ENCODE measurements around the gene PCDHB15.
"Not testable (repeated sequence)": the region's sequence is repeated elsewhere in the genome, so short reads cannot be mapped to it uniquely, and the experiment has no call there.

PCDHB15 gene

GRCh38 chr5:141245250-141245717, at the start of gene PCDHB15:
TSS of gene PCDHB15 (plus strand) at chr5:141245395. CDS start at chr5:141245579, 184 bp downstream.
- Histone ChIP-seq H3K27ac (ENCODE audit: low read length) (no peak within 1 kb of the TSS), H3K4me2 (ENCODE audit: low read length) (no peak within 1 kb of the TSS), H3K9me3 (ENCODE audit: insufficient read depth, low read length) (no peaks in the 10 kb centered on the region), H4K20me1 (ENCODE audit: insufficient read depth, low read length) (no peaks in the 10 kb centered on the region), H3K79me2 (ENCODE audit: low read length) (no peaks in the 10 kb centered on the region), H3K9ac (ENCODE audit: low read length) (no peak within 1 kb of the TSS), H3K4me1 (ENCODE audit: low read length) (no peaks in the 10 kb centered on the region), H3K36me3 (replicated peaks; ENCODE audit: low read depth, low read length) (no peaks in the 10 kb centered on the region), H3K4me3 (ENCODE audit: low read length) (no peak within 1 kb of the TSS), H2AFZ (ENCODE audit: low read depth, low read length) (no peak within 1 kb of the TSS), H3K27me3 (ENCODE audit: low read depth, low read length) (no peaks in the 10 kb centered on the region)
- TF ChIP-seq CTCF (IDR thresholded peaks at IDR 0.05; ENCODE audit: low read depth, low read length), result no peak
- no peak for TF ChIP-seq EZH2phosphoT487 (IDR thresholded peaks at IDR 0.05; ENCODE audit: low read depth)

- Histone ChIP-seq H3K4me1 (ENCODE audit: low read length) (no peaks in the 10 kb centered on the region), H3K4me3 (ENCODE audit: low read length) (no peak overlapping the region), H3K4me2 (ENCODE audit: low read length) (no peak overlapping the region), H3K27me3 (ENCODE audit: low read depth, low read length) (no peaks in the 10 kb centered on the region), H3K79me2 (ENCODE audit: low read length) (no peaks in the 10 kb centered on the region), H3K9me3 (ENCODE audit: insufficient read depth, low read length) (no peaks in the 10 kb centered on the region), H3K36me3 (replicated peaks; ENCODE audit: low read depth, low read length) (no peaks in the 10 kb centered on the region), H4K20me1 (ENCODE audit: insufficient read depth, low read length) (no peaks in the 10 kb centered on the region), H2AFZ (ENCODE audit: low read depth, low read length) (no peak overlapping the region), H3K27ac (ENCODE audit: low read length) (no peak overlapping the region), H3K9ac (ENCODE audit: low read length) (no peak overlapping the region)
- TF ChIP-seq EZH2phosphoT487 (IDR thresholded peaks at IDR 0.05; ENCODE audit: low read depth), result no peak
- TF ChIP-seq CTCF (IDR thresholded peaks at IDR 0.05; ENCODE audit: low read depth, low read length), result no peak
These were observed 48.8 kb upstream of the PCDHB15 start for GRCh38 chr5:141196363-141196762.

GRCh38 chr5:141199359-141200235, 45.6 kb upstream of the PCDHB15 start, which contains the start of gene PCDHB11:
TSS of gene PCDHB11 (plus strand) at chr5:141199627. CDS start at chr5:141199775, 148 bp downstream.
- Histone ChIP-seq H3K27me3 (ENCODE audit: low read depth, low read length) (no peaks in the 10 kb centered on the region), H4K20me1 (ENCODE audit: insufficient read depth, low read length) (no peaks in the 10 kb centered on the region), H3K79me2 (ENCODE audit: low read length) (no peaks in the 10 kb centered on the region), H3K4me1 (ENCODE audit: low read length) (no peaks in the 10 kb centered on the region), H3K36me3 (replicated peaks; ENCODE audit: low read depth, low read length) (no peaks in the 10 kb centered on the region), H3K4me2 (ENCODE audit: low read length) (no peak within 1 kb of the TSS), H3K9me3 (ENCODE audit: insufficient read depth, low read length) (no peaks in the 10 kb centered on the region), H3K4me3 (ENCODE audit: low read length) (no peak within 1 kb of the TSS), H2AFZ (ENCODE audit: low read depth, low read length) (no peak within 1 kb of the TSS), H3K9ac (ENCODE audit: low read length) (no peak within 1 kb of the TSS), H3K27ac (ENCODE audit: low read length) (no peak within 1 kb of the TSS)
- TF ChIP-seq EZH2phosphoT487 (IDR thresholded peaks at IDR 0.05; ENCODE audit: low read depth), result no peak
- peak; percentile 31 for TF ChIP-seq CTCF (IDR thresholded peaks at IDR 0.05; ENCODE audit: low read depth, low read length)

- H3K27ac ChIP-seq (ENCODE audit: low read length); H3K36me3 ChIP-seq (replicated peaks; ENCODE audit: low read depth, low read length); H2AFZ ChIP-seq (ENCODE audit: low read depth, low read length); H3K27me3 ChIP-seq (ENCODE audit: low read depth, low read length); H3K4me3 ChIP-seq (ENCODE audit: low read length); H3K9ac ChIP-seq (ENCODE audit: low read length); H4K20me1 ChIP-seq (ENCODE audit: insufficient read depth, low read length); H3K4me2 ChIP-seq (ENCODE audit: low read length); H3K79me2 ChIP-seq (ENCODE audit: low read length); H3K4me1 ChIP-seq (ENCODE audit: low read length); H3K9me3 ChIP-seq (ENCODE audit: insufficient read depth, low read length): not testable (repeated sequence)
These were observed 44.1 kb upstream of the PCDHB15 start for GRCh38 chr5:141201126-141201525.

GRCh38 chr5:141201646-141202045, 43.5 kb upstream of the PCDHB15 start:
- not testable (repeated sequence) for H3K9me3 ChIP-seq (ENCODE audit: insufficient read depth, low read length); H3K4me1 ChIP-seq (ENCODE audit: low read length); H3K27ac ChIP-seq (ENCODE audit: low read length); H3K79me2 ChIP-seq (ENCODE audit: low read length); H3K36me3 ChIP-seq (replicated peaks; ENCODE audit: low read depth, low read length); H3K27me3 ChIP-seq (ENCODE audit: low read depth, low read length); H2AFZ ChIP-seq (ENCODE audit: low read depth, low read length); H3K9ac ChIP-seq (ENCODE audit: low read length); H3K4me3 ChIP-seq (ENCODE audit: low read length); H4K20me1 ChIP-seq (ENCODE audit: insufficient read depth, low read length); H3K4me2 ChIP-seq (ENCODE audit: low read length)

Measured in OCI-LY3 (cell line).